HG02938 (cell line): Measurements from ENCODE around the gene ZNF354B.
"Not testable (repeated sequence)": the region's sequence is repeated elsewhere in the genome, so short reads cannot be mapped to it uniquely, and the experiment has no call there.

ENCODE experiments used
- ATAC-seq: cut with Tn5 transposase; IDR thresholded peaks from one replicate; pipeline ENCODE4 v1.9.1; 2021; ENCODE audit warnings: mild to moderate bottlenecking, moderate library complexity; ENCODE audit not compliant: unreplicated experiment

Gene ZNF354B

DNA sequence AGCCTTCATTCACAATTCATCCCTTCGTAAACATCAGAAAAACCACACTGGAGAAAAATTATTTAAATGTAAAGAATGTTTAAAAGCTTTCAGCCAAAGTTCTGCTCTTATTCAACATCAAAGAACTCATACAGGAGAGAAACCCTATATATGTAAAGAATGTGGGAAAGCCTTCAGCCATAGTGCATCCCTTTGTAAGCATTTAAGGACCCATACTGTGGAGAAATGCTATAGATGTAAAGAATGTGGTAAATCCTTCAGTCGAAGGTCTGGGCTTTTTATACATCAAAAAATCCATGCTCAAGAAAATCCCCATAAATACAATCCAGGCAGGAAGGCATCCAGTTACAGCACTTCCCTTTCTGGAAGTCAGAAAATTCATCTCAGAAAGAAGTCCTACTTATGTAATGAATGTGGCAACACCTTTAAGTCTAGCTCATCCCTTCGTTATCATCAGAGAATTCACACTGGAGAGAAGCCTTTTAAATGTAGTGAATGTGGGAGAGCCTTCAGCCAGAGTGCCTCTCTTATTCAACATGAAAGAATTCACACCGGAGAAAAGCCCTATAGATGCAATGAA is 23.5 kb downstream of the ZNF354B start:
- not testable (repeated sequence) for ATAC-seq

DNA sequence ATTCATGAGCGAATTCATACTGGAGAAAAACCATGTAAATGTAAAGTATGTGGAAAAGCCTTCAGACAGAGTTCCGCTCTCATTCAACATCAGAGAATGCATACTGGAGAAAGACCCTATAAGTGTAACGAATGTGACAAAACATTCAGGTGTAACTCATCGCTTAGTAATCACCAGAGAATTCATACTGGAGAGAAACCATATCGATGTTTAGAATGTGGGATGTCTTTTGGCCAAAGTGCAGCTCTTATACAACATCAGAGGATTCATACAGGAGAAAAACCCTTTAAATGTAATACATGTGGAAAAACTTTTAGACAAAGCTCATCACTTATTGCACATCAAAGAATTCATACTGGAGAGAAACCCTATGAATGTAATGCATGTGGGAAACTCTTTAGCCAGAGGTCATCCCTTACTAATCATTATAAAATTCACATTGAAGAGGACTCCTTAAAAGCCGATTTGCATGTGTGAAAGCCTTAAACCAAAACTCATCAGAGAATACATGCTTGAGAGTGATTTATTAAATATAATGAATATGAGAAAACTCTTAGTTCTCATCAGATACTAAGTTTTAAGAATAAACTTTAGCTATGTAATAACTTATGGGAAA is 24.2 kb downstream of the ZNF354B start:
- no peak for ATAC-seq

- ATAC-seq, result no peak
Measured at GRCh38 chr5:178895615-178896571, 36.1 kb downstream of the ZNF354B start, which contains the start of gene ZFP2. TSS of gene ZFP2 (plus strand) at chr5:178895913. CDS start at chr5:178931314, 35,401 bp downstream.

DNA sequence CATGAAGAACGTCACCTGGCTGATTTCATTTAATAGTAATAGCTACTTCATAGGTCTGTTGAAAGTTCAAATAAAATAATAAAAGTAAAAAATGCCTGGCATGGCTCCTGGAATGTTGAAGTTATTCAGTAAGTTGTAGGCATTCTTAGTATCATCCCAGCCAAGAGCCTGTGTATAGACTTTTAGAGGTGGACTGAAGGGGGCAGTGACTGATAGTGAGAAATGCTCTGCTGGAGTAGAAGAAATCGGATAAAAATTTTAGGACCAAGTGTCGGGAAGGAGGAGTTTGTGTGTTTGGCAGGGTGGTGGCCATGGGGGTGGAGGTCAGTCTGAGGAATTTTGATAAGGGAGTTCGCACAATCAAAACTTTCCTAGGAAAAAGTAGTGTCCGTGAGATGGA is 39.5 kb downstream of the ZNF354B start:
- ATAC-seq, result no peak

DNA sequence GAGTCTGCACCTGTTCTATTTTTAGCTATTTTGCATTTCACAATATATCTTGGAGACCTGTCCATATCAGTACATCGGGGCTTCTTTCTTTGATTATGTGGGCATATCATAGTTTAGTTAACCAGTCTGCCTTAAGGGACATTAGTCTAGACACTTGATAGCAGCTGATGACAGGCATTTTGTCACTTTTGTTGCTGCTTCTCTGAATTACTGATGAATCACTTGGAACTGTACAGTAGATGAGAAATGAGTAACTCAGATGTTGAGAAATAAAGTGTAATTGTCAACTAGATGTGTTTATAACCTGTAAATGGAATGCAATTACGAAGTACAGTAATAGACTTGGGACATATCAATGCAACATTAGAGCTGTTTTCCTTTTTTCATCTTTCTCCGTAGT is 43.1 kb downstream of the ZNF354B start:
- no peak for ATAC-seq

- no peak for ATAC-seq
Measured at GRCh38 chr5:178931846-178932760, 72.3 kb downstream of the ZNF354B start.
